Measurements from ENCODE around the gene PRDX4. TPM values are rescaled to one million over a fixed set of nuclear protein-coding genes. Genes with fewer than 3 reads are reported as not detected.

The PRDX4 gene
- total and polyA plus RNA-seq, 10 of the 15 experiments (the other 5 are each of a cell fraction or from before 2014, with no cell fraction given), result 11.1 to 121 (median 59.1) TPM

DNA sequence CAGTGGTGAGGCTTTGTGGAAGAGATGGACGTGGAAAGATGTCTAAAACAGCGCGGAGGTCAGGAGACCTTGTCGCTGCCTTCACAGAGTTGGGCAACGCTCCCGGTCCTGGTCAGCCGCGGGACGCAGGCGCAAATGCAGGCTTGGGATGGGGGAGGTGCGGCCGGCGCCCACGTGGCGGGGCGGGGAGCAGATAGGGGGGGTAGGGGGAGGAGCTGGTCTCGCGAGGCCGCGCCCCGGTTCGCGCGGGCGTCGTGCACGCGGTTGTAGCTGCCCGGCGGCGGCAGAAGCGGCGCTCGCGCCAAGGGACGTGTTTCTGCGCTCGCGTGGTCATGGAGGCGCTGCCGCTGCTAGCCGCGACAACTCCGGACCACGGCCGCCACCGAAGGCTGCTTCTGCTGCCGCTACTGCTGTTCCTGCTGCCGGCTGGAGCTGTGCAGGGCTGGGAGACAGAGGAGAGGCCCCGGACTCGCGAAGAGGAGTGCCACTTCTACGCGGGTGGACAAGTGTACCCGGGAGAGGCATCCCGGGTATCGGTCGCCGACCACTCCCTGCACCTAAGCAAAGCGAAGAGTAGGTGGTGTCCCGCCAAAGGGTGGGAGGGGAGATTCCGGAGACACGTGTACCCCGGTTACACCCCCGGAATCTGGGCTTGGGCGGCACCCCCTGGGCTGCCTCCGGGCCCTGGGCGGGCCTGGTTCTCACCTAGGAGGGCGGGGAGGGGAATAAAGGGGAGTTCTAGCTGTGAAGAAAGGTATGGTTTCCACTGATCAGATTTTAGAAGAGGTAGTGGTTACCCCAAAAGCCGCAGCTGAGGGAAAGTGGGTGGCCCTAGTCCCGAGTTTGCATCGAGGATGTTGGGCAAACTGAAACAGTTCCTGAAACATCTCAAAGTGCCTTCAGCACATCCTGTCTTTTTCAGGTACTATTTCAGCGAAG lies at the start of gene PRDX4 (continued):
- TF ChIP-seq, protein P1, sequence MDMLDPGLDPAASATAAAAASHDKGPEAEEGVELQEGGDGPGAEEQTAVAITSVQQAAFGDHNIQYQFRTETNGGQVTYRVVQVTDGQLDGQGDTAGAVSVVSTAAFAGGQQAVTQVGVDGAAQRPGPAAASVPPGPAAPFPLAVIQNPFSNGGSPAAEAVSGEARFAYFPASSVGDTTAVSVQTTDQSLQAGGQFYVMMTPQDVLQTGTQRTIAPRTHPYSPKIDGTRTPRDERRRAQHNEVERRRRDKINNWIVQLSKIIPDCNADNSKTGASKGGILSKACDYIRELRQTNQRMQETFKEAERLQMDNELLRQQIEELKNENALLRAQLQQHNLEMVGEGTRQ (IDR thresholded peaks at IDR 0.05; ENCODE audit: borderline replicate concordance, low read depth, low read length), result peak; percentile 18
- TF ChIP-seq POLR2AphosphoS2 (IDR thresholded peaks at IDR 0.05; ENCODE audit: low read depth, low read length) (peak; percentile 71; the same call in 1 of the 2 replicates), DPF2 (IDR thresholded peaks at IDR 0.05) (0 out of 2 replicates have a peak, but pooled peaks have one; percentile 48), GATAD2B (conservative IDR thresholded peaks at IDR 0.05; ENCODE audit: low read depth) (peak; percentile 68), STAT1 (conservative IDR thresholded peaks at IDR 0.05) (no peak), RUNX3 (IDR thresholded peaks at IDR 0.05; ENCODE audit: low read length) (peak; percentile 35; the same call in 1 of the 2 replicates), IKZF1 (conservative IDR thresholded peaks at IDR 0.05) (peak; percentile 51; the same call in 1 of the 2 replicates), YBX1 (IDR thresholded peaks at IDR 0.05) (no peak), RELA (IDR thresholded peaks at IDR 0.05; ENCODE audit: borderline replicate concordance, partially characterized antibody) (peak; percentile 35), PML (IDR thresholded peaks at IDR 0.05; ENCODE audit: low read length) (0 out of 2 replicates have a peak, but pooled peaks have one; percentile 38), EGR1 (IDR thresholded peaks at IDR 0.05; ENCODE audit: borderline replicate concordance in 1 of 2, low read depth in 2 of 2, low read length in 2 of 2) (peak in 1 of 2 experiments; percentile 55; a peak in 1 of 3 replicates), BACH1 (IDR thresholded peaks at IDR 0.05; ENCODE audit: borderline replicate concordance) (peak; percentile 78), CHD2 (IDR thresholded peaks at IDR 0.05; ENCODE audit: borderline replicate concordance, low read depth, low read length) (peak; percentile 92)
- TF ChIP-seq, protein P2, sequence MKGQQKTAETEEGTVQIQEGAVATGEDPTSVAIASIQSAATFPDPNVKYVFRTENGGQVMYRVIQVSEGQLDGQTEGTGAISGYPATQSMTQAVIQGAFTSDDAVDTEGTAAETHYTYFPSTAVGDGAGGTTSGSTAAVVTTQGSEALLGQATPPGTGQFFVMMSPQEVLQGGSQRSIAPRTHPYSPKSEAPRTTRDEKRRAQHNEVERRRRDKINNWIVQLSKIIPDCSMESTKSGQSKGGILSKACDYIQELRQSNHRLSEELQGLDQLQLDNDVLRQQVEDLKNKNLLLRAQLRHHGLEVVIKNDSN (IDR thresholded peaks at IDR 0.05; ENCODE audit: borderline replicate concordance, extremely low read length, insufficient read depth, low read depth, low read length), result peak; percentile 74

All from GM12878 (cell line).